ENCODE measurements around the gene PPP1R9A.

DNA sequence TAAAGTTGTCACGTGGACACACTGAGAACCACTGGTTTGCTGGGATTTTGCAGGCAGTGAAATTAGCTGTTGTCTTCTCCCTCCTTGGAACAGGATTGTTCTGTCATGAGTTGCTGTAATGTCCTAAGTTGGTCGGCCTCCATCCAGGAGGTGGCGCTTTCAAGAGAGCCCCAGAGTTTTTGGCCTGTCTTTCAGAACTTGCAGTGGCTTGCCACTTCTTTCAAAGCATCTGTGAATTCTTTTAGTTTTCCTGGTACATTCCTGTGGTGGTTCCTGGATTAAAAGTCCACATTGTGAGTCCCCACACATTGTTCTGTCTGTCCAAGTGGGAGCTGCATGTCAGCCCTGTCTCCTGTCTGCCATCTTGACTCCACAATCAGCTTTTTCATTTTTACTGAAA, 283.1 kb downstream of the PPP1R9A start:
- TF ChIP-seq, protein P1, sequence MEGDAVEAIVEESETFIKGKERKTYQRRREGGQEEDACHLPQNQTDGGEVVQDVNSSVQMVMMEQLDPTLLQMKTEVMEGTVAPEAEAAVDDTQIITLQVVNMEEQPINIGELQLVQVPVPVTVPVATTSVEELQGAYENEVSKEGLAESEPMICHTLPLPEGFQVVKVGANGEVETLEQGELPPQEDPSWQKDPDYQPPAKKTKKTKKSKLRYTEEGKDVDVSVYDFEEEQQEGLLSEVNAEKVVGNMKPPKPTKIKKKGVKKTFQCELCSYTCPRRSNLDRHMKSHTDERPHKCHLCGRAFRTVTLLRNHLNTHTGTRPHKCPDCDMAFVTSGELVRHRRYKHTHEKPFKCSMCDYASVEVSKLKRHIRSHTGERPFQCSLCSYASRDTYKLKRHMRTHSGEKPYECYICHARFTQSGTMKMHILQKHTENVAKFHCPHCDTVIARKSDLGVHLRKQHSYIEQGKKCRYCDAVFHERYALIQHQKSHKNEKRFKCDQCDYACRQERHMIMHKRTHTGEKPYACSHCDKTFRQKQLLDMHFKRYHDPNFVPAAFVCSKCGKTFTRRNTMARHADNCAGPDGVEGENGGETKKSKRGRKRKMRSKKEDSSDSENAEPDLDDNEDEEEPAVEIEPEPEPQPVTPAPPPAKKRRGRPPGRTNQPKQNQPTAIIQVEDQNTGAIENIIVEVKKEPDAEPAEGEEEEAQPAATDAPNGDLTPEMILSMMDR (tag by site-specific recombination; IDR thresholded peaks at IDR 0.05): no peak
- no peak for TF ChIP-seq ZNF24 (tag by site-specific recombination; IDR thresholded peaks at IDR 0.05)
- TF ChIP-seq BCL11A (tag by site-specific recombination; IDR thresholded peaks at IDR 0.05; ENCODE audit: low read depth): no peak
- no peak for TF ChIP-seq ZNF707 (tag by site-specific recombination; IDR thresholded peaks at IDR 0.05)
- no peak for TF ChIP-seq REST (tag by site-specific recombination; IDR thresholded peaks at IDR 0.05)
- TF ChIP-seq ZNF18 (tag by site-specific recombination; IDR thresholded peaks at IDR 0.05): no peak
- no peak for TF ChIP-seq ZNF184 (tag by site-specific recombination; IDR thresholded peaks at IDR 0.05)
